GM19438 (cell line): ENCODE results near the gene BABAM1.
A peak's percentile ranks its signal among the peaks of the same experiment; 100 is the strongest.
"Not testable (repeated sequence)": the region's sequence is repeated elsewhere in the genome, so short reads cannot be mapped to it uniquely, and the experiment has no call there.

Experiments
- ATAC-seq: cut with Tn5 transposase; IDR thresholded peaks from one replicate; pipeline ENCODE4 v1.9.1; 2021; ENCODE audit warnings: low read depth; ENCODE audit not compliant: unreplicated experiment

BABAM1 gene

DNA sequence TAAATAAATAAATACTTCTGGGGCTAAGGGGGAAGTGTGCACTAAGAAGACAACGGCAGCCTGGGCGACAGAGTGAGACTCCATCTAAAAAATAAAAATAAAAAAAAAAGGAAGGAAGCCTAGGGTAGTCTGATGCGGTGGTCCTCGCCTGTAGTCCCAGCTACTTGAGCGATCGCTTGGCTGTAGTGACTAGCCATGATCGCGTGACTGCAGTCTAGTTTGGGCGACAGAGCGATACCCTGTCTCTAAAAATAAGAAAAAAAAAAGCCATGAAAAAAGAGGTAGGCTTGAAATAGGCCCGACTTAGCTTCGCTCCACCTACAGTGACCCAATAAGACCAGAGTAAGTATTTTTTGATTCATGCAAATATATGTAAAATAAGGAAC lies 661 bp upstream of the BABAM1 start:
- ATAC-seq: no peak

DNA sequence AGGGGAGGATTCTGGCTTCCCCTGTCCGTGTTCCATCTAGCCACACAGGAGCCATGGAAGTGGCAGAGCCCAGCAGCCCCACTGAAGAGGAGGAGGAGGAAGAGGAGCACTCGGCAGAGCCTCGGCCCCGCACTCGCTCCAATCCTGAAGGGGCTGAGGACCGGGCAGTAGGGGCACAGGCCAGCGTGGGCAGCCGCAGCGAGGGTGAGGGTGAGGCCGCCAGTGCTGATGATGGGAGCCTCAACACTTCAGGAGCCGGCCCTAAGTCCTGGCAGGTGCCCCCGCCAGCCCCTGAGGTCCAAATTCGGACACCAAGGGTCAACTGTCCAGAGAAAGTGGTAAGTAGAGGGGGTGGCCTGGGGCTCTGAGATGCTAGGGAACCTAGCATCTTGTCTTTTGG lies 1.5 kb downstream of the BABAM1 start:
- ATAC-seq: no peak

DNA sequence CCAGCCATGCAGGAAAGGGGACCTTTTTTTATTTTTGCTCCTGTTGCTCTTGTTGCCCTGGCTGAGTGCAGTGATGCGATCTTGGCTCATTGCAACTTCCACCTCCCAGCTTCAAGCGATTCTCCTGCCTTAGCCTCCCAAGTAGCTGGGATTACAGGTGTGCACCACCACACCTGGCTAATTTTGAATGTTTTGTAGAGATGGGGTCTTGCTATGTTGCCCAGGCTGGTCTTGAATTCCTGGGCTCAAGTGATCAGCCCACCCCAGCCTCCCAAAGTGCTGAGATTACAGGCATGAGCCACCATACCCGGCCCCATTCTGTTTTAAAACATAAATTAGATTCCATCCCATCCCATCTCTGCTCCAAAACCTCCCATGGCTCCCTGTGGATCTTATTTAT lies 7.6 kb downstream of the BABAM1 start:
- ATAC-seq: not testable (repeated sequence)

DNA sequence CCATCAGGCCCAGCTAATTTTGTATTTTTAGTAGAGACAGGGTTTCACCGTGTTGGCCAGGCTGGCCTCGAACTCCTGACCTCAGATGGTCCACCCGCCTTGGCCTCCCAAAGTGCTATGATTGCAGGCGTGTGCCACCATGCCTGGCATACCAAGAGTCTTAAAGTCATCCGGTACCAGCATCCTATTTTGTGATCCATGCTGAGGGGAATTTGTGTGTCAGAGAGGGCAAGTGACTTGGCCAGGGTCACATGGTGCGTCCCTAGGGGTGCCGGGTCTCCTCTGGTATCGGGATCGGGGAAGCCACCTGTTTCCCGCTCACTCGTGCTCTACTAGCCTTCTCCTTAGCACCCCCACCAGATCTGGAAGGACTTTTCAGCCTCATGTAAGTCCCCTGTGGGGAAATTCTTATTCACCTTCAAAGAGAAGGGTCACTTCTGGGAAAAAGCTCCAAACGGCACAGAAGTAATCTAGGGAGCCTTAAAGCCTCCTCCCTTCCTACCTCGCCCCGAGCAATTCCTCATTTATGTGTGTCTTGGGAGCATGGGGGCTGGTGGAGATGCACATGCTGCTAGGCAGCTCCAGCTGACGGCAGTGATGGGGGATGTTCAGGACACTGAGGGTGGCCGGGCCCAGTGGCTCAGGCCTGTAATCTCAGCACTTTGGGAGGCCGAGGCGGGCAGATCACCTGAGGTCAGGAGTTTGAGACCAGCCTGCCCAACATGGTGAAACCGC lies 8.4 kb downstream of the BABAM1 start:
- no peak for ATAC-seq

DNA sequence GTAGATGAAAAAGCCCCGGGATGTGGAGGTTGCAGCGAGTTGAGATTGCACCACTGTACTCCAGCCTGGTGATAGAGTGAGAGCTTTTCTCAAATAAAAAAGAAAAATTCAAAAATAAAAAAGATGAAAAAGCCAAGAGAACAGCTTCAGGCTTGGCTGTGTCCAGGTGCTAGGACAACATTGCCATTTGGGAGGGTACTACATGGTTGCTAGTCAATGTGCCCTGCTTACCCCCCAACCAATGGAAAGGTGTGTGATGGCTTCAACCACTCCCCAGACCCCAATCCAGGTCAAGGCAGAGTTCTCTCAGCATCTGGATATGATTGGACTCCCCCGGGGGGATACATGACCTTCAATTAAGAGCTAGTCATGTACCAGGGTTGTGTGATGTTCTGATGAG lies 12.2 kb downstream of the BABAM1 start:
- no peak for ATAC-seq

DNA sequence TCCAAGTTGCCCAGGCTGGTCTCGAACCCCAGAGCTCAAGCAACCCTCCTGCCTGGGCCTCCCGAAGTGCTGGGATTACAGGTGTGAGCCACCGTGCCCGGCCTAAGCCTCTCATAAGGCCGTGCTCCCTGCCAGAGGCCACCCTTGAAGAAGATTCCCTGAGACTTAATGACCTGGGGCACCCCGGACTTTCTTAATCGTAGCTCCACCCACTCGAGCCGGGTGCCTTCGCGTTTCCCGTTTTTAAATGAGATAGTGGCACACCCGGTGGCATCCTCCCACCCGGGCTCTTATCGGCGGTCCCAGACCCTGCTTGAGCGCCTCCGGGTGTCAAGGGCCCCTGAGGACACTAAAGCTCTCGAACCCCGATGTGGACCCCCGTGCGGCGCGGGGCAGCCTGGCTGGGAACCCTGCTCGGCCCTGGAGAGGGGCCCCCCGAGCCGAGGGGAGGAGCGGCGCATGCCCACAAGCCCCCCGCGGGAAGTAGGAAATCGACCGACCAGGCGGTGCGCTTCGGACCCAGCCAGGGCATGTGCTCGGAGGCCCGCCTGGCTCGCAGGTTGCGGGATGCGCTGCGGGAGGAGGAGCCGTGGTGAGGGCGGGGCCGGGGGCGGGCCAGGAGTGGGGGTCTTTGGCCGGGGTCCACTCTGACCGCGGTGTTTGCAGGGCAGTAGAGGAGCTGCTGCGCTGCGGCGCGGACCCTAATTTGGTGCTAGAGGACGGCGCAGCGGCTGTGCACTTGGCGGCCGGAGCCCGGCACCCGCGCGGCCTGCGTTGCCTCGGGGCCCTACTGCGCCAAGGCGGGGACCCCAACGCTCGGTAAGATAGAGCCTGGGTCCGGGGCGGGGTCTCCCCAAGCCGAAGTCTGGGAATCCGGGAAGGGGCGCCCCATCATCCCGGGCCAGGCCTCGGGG lies 14.4 kb downstream of the BABAM1 start, which contains the start of gene ANKLE1:
Gene ANKLE1 (plus strand): TSS at position 511 of the 914 bp plus-strand sequence. CDS start 20 bp downstream, at position 531.
- peak; percentile 39 for ATAC-seq

DNA sequence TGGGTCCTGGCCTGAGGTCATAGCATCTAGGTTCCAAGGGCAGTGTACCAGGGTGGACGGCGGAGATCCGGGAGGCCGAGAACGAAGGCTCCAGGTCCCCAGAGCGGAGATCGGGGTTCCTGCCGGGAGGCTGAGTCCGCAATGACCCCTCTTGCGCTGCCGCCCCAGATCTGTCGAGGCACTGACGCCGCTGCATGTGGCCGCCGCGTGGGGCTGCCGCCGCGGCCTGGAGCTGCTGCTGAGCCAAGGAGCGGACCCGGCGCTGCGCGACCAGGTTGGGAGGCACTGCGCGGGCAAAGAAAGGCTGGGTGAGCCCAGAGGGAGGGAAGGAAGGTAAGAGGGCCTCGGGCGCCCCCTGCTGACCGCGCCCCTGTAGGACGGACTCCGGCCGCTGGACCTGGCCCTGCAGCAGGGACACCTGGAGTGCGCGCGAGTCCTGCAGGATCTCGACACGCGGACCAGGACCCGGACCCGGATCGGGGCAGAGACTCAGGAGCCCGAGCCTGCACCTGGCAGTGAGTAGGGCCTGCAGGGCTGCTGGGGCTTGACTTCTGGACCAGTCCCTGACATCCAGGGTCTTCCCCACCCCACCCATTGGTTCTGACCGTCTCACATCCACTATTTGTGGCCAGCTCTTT lies 15.4 kb downstream of the BABAM1 start:
- ATAC-seq: peak; percentile 61

DNA sequence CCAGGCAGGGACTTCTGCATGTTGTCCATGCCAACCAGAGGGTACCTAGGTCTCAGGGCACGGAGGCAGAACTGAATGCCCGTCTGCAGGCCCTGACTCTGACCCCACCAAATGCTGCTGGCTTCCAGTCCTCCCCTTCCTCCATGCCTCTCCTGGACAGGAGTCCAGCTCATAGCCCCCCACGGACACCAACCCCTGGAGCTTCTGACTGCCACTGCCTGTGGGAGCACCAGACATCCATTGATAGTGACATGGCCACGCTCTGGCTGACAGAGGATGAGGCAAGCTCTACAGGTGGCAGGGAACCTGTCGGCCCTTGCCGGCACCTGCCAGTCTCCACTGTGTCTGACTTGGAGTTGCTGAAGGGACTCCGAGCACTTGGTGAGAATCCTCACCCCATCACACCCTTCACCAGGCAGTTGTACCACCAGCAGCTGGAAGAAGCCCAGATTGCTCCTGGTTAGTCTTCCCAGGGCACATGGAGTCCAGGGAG lies 16.3 kb downstream of the BABAM1 start:
- no peak for ATAC-seq

DNA sequence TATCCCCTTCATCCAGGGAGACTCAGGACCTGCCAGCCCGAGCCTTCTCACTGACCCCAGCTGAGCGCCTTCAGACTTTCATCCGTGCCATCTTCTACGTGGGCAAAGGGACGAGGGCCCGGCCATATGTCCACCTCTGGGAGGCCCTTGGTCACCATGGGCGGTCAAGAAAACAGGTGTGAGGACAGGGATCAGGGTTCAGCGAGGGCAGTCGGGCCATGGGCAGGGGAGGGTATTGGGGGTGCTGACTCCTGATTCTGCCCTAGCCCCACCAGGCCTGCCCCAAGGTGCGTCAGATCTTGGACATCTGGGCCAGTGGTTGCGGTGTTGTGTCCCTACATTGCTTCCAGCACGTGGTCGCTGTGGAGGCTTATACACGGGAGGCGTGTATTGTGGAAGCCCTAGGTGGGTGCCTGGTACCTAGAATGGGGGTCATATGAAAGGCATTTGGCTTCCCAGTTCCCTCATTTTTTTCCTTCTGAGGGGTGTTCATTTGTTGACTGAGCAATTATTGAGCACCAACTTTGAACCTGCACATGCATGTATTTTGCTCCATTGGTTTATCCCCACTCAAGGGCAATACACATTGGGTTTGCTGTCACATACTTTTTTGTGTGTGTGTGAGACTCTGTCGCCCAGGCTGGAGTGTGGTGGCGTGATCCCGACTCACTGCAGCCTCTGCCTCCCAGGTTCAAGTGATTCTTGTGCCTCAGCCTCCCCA lies 18.3 kb downstream of the BABAM1 start:
- no peak for ATAC-seq

DNA sequence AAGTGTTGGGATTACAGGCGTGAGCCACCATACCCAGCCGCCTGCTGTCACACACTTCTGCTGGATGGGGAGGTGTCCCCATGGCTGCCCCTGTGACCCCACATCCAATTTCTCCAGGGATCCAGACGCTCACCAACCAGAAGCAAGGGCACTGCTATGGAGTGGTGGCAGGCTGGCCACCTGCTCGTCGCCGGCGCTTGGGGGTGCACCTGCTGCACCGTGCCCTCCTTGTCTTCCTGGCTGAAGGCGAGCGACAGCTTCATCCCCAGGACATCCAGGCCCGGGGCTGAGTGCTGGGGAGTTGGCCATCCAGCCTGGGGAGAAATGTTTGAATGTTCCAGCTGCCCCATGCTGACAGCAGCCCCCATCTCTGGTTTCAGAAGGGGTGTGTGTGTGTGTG lies 19.0 kb downstream of the BABAM1 start:
- ATAC-seq: no peak

DNA sequence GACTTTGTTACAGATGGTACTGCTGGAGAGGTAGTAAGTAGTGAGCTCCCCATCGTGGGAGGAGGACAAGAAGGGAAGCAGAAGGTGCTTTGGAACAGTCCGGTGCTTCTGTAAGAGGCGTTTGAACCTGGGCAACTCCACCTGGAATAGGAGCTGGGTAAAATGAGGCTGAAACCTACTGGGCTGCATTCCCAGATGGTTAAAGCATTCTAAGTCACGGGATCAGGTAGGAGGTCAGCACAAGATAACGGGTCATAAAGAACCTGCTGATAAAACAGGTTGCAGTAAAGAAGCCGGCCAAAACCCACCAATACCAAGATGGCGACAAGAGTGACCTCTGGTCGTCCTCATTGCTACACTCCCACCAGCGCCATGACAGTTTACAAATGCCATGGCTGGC lies 19.5 kb downstream of the BABAM1 start:
- no peak for ATAC-seq

DNA sequence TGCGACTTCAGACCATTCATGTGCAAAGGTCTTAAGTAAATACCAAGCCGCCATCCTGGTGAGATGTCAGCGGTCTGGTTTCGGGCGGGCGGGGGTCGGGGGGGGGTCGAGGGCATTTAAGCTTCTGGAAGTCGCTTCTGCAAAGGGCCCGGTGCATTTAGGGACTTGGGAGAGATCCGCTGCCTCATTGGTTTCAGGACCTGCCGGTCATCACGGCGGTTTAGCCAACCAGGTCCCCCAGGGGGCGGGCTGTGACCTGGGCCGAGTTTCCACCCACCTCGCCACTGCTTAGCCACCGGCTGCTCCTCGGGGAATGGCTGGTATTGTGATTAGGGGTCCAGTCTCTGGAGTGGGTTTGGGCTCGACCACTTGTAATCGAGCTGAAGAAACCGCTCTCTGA lies 22.2 kb downstream of the BABAM1 start:
- ATAC-seq: no peak

DNA sequence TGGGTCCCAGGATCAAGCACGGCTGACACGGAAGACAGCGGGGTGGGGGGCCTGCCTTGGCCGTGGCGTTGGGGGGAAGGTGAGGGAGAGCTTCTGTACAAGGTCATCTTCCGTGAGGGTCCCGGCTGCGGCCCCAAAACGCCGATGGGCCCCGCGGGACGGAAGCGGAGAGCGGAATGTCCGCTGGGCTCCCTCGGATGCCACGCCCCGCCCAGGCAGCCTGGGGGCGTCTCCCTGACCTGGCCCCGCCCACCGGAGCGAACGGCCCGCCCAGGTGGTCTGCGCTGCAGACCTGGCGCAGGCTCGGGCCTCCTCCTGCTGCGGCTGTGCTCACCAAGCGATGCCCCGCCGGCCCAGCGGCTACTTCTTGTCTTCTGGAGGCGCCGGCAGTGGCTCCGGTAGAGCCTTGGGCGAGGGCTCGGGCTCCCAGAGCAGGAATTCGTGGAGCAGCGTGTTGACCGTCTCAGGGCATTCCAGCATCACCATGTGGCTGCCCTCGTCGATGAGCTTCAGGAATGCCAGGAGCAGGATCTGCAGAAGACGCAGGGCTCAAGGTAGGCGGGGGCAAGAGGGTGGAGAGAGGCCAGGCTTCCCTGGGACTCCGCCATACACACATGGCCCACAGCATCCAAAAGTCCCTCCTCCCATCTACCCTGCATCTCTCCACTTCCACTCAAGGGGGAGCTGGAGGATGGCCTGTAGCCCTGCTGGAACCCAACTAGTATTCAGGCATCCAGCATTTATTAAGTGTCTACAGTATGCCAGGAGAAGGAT lies 25.2 kb downstream of the BABAM1 start:
- ATAC-seq: peak; percentile 79

DNA sequence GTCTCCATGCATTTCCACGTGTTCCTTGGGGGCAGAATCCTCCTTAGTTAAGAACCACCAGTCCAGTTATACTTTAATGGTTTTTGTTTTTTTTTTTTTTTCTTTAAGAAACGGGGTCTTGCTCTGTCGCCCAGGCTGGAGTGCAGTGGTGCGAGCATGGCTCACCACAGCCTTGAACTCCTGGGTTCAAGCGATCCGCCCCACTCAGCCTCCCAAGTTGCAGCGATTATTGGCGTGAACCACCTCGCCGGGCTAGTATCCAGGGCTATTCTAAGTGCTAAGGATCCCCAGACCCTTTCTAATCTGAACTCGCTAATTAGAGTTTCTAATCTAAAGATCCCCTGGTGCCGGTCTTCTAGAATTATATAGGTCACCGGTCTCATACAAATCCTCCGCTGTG lies 26.4 kb downstream of the BABAM1 start:
- no peak for ATAC-seq

DNA sequence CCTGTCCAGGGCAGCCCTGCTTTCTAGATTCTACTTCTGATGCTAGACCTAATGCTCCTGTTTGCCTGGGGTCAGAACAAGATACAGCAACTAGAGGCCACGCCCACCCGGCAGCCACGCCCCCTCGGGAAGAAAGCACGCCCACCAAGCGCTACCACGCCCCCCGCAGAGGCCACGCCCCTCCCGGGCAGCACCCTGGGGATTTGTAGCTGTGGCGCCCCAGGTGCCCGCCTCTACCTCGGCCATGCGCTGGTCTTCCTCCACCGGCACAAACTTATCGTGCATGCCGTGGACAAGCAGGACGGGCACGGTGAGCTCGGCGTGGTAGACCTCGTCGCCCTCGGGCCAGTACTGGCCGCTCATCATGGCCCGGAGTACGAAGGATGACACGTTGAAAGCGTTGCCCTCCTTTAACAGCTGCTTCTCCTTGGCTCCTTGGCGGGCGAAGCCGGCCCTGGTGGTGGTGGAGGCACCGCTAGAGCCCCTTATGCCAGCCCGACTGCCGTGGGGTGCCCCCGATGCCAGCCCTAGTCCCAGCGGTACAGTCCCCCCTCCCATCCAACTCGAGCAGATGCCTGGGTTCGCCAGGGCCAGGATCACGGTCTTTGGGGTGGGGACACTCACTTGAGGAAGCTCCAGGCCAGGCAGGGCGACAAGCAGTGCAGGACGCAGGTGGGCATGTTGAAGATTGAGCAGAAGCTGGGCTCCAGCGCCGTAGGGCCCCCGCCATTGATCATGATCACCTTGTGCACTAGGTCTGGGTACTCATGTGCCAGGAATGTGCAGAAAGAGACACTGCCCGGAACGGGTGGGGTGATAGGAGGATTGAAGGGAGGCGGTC lies 27.0 kb downstream of the BABAM1 start:
- ATAC-seq: no peak

DNA sequence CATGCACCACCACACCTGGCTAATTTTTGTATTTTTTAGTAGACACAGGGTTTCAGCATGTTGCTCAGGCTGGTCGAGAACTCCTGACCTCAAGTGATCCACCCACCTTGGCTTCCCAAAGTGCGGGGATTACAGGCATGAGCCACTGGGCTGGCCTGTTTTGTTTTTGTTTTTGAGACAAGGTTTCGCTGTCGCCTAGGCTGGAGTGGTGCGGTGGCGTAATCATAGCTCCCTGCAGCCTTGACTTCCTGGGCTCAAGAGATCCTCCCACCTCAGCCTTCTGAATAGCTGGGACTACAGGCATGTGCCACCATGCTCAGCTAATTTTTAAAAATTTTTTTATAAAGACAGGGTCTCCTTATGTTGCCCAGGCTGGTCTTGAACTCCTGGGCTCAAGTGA lies 28.3 kb downstream of the BABAM1 start:
- not testable (repeated sequence) for ATAC-seq

DNA sequence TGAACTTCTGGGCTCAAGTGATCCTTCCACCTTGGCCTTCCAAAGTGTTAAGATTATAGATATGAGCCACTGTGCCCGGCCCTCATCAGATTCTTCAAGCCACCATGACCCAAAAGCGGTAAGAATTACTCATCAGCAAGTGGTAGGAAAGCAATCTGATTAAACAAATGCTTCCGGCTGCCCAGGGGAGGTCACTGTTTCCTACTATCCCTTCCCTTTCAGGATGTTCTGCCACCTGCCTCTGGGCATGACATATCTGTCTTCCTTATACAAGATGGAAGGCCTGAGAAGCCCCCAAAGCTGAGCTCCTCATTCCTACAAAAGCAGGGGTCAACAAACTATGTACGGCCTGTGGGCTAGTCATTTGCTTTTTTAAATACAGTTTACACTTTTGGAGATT lies 29.0 kb downstream of the BABAM1 start:
- no peak for ATAC-seq

DNA sequence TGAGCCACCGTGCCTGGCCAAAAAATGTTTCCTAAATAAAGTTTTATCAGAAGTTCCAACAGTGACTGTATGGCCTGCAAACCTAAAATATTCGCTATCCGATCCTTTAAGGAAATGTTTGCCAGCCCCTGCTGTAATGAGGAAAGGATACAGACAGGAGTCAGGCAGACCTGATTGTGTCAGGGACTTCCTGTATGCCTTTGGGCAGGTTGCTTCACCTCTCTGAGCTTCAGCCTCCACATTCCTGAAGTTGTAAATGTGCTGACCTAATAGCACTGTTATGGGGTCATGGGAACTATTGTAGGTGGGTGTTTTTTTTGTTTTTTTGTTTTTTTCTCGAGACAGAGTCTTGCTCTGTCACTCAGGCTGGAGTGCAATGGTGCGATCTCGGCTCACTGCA lies 29.7 kb downstream of the BABAM1 start:
- ATAC-seq: no peak
